GM12865 (cell line): ENCODE measurements around the gene MAGI3.
"Not testable (repeated sequence)": the region's sequence is repeated elsewhere in the genome, so short reads cannot be mapped to it uniquely, and the experiment has no call there.

ENCODE experiments used
- DNase-seq: peaks from one replicate; pipeline ENCODE4 v3.0.0; 2010; ENCODE audit warnings: low read depth
- H3K4me3 ChIP-seq: 2 replicates; pipeline ENCODE4 v1.5.1; 2011; ENCODE audit warnings: mild to moderate bottlenecking, low read depth, low read length, control low read depth
- CTCF ChIP-seq: IDR thresholded peaks from 2 replicates; pipeline ENCODE4 v1.5.1; 2011; ENCODE audit warnings: low read length, control low read depth, low read depth, inconsistent platforms; ENCODE audit not compliant: insufficient read depth; ENCODE audit errors: missing control alignments

MAGI3 gene

GRCh38 chr1:113567427-113567826 is 177.1 kb downstream of the MAGI3 start:
- TF ChIP-seq CTCF, result no peak
- no peak overlapping the region for H3K4me3 ChIP-seq
- DNase-seq, result no peak

GRCh38 chr1:113575744-113576260 is 185.5 kb downstream of the MAGI3 start:
- not testable (repeated sequence) for DNase-seq, H3K4me3 ChIP-seq

- DNase-seq, result no peak
- no peak overlapping the region for H3K4me3 ChIP-seq
- no peak for TF ChIP-seq CTCF
Observed at GRCh38 chr1:113576271-113576670, 186.0 kb downstream of the MAGI3 start.

GRCh38 chr1:113579256-113580018 is 189.1 kb downstream of the MAGI3 start:
- no peak for TF ChIP-seq CTCF
- DNase-seq, result no peak
- H3K4me3 ChIP-seq, result no peak overlapping the region

- no peak for TF ChIP-seq CTCF
- DNase-seq, result no peak
- no peak overlapping the region for H3K4me3 ChIP-seq
Observed at GRCh38 chr1:113581323-113581722, 191.0 kb downstream of the MAGI3 start.

- TF ChIP-seq CTCF, result no peak
- DNase-seq, result no peak
- no peak overlapping the region for H3K4me3 ChIP-seq
Observed at GRCh38 chr1:113582084-113582483, 191.8 kb downstream of the MAGI3 start.

GRCh38 chr1:113587475-113587874 is 197.2 kb downstream of the MAGI3 start:
- TF ChIP-seq CTCF, result no peak
- H3K4me3 ChIP-seq, result no peak overlapping the region
- DNase-seq, result no peak
